Memory B cell (primary cell): ENCODE results near the gene GCNT2.

ENCODE experiments used
- ATAC-seq: fragments of 150-1000 bp; cut with Tn5 transposase; 2 replicates; pipeline ENCODE4 v1.10.0; 2021; ENCODE audit warnings: low read depth, mild to moderate bottlenecking, moderate library complexity
- DNase-seq, 2 donors: peaks; one replicate each; pipeline ENCODE4 v3.0.0; 2022; ENCODE audit warnings: low spot score in 2 of 2
- H3K27ac Mint-ChIP-seq: one replicate; pipeline ENCODE4 v1.8.0; 2022; ENCODE audit warnings: mild to moderate bottlenecking, moderate library complexity, mixed read lengths
- H3K27me3 Mint-ChIP-seq: one replicate; pipeline ENCODE4 v1.8.0; 2022; ENCODE audit warnings: mixed read lengths
- H3K36me3 Mint-ChIP-seq: one replicate; pipeline ENCODE4 v1.8.0; 2022; ENCODE audit warnings: mild to moderate bottlenecking, mixed read lengths
- H3K4me1 Mint-ChIP-seq: one replicate; pipeline ENCODE4 v1.8.0; 2022; ENCODE audit warnings: mixed read lengths
- H3K4me3 Mint-ChIP-seq: one replicate; pipeline ENCODE4 v1.8.0; 2022; ENCODE audit warnings: mild to moderate bottlenecking, moderate library complexity, mixed read lengths
- H3K9me3 Mint-ChIP-seq: one replicate; pipeline ENCODE4 v1.8.0; 2022; ENCODE audit warnings: mixed read lengths

GCNT2 gene

DNA sequence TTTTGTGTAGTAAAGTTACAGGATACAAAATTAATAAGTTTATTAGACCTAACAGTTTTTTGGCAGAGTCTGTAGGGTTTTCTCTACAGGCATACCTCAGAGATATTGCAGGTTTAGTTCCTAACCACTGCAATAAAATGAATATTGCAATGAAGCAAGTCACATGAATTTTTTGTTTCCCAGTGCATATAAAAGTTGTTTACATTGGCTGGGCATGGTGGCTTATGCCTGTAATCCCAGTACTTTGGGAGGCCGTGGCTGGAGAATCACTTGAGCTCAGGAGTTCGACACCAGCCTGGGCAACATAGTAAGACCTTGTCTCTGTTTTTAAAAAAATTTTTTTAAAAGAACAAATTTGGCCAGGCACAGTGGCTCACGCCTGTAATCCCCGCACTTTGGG is 157.3 kb downstream of the GCNT2 start:
- Mint-ChIP-seq H3K27ac (no peak overlapping the region), H3K4me3 (no peak overlapping the region), H3K36me3 (no peaks in the 10 kb centered on the region), H3K9me3 (no peaks in the 10 kb centered on the region), H3K27me3 (peaks cover 2% of the 10 kb centered on the region), H3K4me1 (no peaks in the 10 kb centered on the region)
- DNase-seq = no peak
- no peak for ATAC-seq
